Neural cell (in vitro differentiated cells): Measurements from ENCODE around the gene ELP5. TPM values are rescaled to one million over a fixed set of nuclear protein-coding genes. Genes with fewer than 3 reads are reported as not detected.

Experiments
- H2AFZ ChIP-seq: fragments of 200-600, 300-800 bp; sonication (generic), shearing (Covaris generic); 2 replicates; pipeline ENCODE4 v1.6.0; 2014; ENCODE audit warnings: low read depth, mild to moderate bottlenecking, antibody characterized with exemption, low read length, moderate library complexity
- H3F3A ChIP-seq: fragments of 200-600 bp; shearing (Covaris generic); 2 replicates; pipeline ENCODE4 v1.6.1; 2016; ENCODE audit warnings: mild to moderate bottlenecking, moderate library complexity, mixed read lengths, antibody characterized with exemption, low read length; ENCODE audit not compliant: insufficient read depth, poor library complexity, severe bottlenecking
- H3K27ac ChIP-seq: fragments of 200-600, 300-800 bp; sonication (generic), shearing (Covaris generic); 2 replicates; pipeline ENCODE4 v1.5.1; 2014; ENCODE audit warnings: mild to moderate bottlenecking, low read length, moderate library complexity
- H3K27me3 ChIP-seq: fragments of 300-800, 200-600 bp; sonication (generic), shearing (Covaris generic); 2 replicates; pipeline ENCODE4 v1.6.0; 2014; ENCODE audit warnings: mild to moderate bottlenecking, low read depth, low read length, moderate library complexity; ENCODE audit not compliant: insufficient read depth
- H3K36me3 ChIP-seq: fragments of 300-800, 200-600 bp; sonication (generic), shearing (Covaris generic); 2 replicates; pipeline ENCODE4 v1.5.1; 2014; ENCODE audit warnings: mild to moderate bottlenecking, antibody characterized with exemption, low read length, moderate library complexity; ENCODE audit not compliant: insufficient read depth
- H3K4me2 ChIP-seq: fragments of 300-800, 200-600 bp; sonication (generic), shearing (Covaris generic); 2 replicates; pipeline ENCODE4 v1.6.0; 2014; ENCODE audit warnings: mild to moderate bottlenecking, low read length
- H3K4me3 ChIP-seq: fragments of 300-800, 200-600 bp; sonication (generic), shearing (Covaris generic); 2 replicates; pipeline ENCODE4 v1.5.1; 2014; ENCODE audit warnings: mild to moderate bottlenecking, low read length, moderate library complexity
- H3K79me2 ChIP-seq: fragments of 200-600 bp; shearing (Covaris generic); replicated peaks from 2 replicates; pipeline ENCODE4 v1.6.0; 2014; ENCODE audit warnings: mild to moderate bottlenecking, low read length, moderate library complexity; ENCODE audit not compliant: insufficient read depth
- H3K9ac ChIP-seq: fragments of 300-800, 200-600 bp; sonication (generic), shearing (Covaris generic); 2 replicates; pipeline ENCODE4 v1.6.1; 2016; ENCODE audit warnings: mild to moderate bottlenecking, low read length, mixed read lengths
- H3K9me2 ChIP-seq: fragments of 200-600 bp; shearing (Covaris generic); 2 replicates; pipeline ENCODE4 v1.6.1; 2016; ENCODE audit warnings: mild to moderate bottlenecking, low read length, mixed read lengths; ENCODE audit not compliant: insufficient read depth
- H3K9me3 ChIP-seq: fragments of 200-600, 300-800 bp; sonication (generic), shearing (Covaris generic); 2 replicates; pipeline ENCODE4 v1.6.1; 2016; ENCODE audit warnings: mild to moderate bottlenecking, mixed run types, low read length, moderate library complexity, mixed read lengths
- H4K20me1 ChIP-seq: fragments of 200-600 bp; shearing (Covaris generic); 2 replicates; pipeline ENCODE4 v1.6.1; 2016; ENCODE audit warnings: mild to moderate bottlenecking, mixed run types; ENCODE audit not compliant: insufficient read depth
- CTCF ChIP-seq: fragments of 450-650 bp; IDR thresholded peaks from 2 replicates; pipeline ENCODE4 v1.5.1; 2014; ENCODE audit warnings: antibody characterized with exemption, mild to moderate bottlenecking, moderate library complexity; ENCODE audit not compliant: poor library complexity, severe bottlenecking
- EP300 ChIP-seq: fragments of 450-650 bp; conservative IDR thresholded peaks from 2 replicates; pipeline ENCODE4 v1.6.1; 2014; ENCODE audit warnings: antibody characterized with exemption, mild to moderate bottlenecking, moderate library complexity; ENCODE audit not compliant: poor library complexity, severe bottlenecking
- EZH2 ChIP-seq: fragments of 200-600, 300-800 bp; shearing (Covaris generic), sonication (generic); IDR thresholded peaks from 2 replicates; pipeline ENCODE4 v1.6.1; 2014; ENCODE audit warnings: antibody characterized with exemption, low read length, borderline replicate concordance, mild to moderate bottlenecking; ENCODE audit not compliant: insufficient read depth, poor library complexity, severe bottlenecking
- MXI1 ChIP-seq: fragments of 450-650 bp; conservative IDR thresholded peaks from 2 replicates; pipeline ENCODE4 v1.6.1; 2014; ENCODE audit warnings: antibody characterized with exemption, mild to moderate bottlenecking; ENCODE audit not compliant: poor library complexity, severe bottlenecking
- POLR2AphosphoS5 ChIP-seq: IDR thresholded peaks from 2 replicates; pipeline ENCODE4 v1.6.1; 2012
- RAD21 ChIP-seq: fragments of 450-650 bp; conservative IDR thresholded peaks from 2 replicates; pipeline ENCODE4 v1.6.1; 2014; ENCODE audit warnings: antibody characterized with exemption, mild to moderate bottlenecking, moderate library complexity
- REST ChIP-seq: IDR thresholded peaks from 2 replicates; pipeline ENCODE4 v1.6.1; 2012; ENCODE audit warnings: borderline replicate concordance
- SMC3 ChIP-seq: fragments of 450-650 bp; conservative IDR thresholded peaks from 2 replicates; pipeline ENCODE4 v1.6.1; 2014; ENCODE audit warnings: antibody characterized with exemption, mild to moderate bottlenecking, moderate library complexity; ENCODE audit not compliant: poor library complexity
- TAF1 ChIP-seq: IDR thresholded peaks from 2 replicates; pipeline ENCODE4 v1.6.1; 2012; ENCODE audit warnings: low read depth
- polyA plus RNA-seq: library from polyadenylated mRNA; depleted of rRNA; stranded (reverse); fragments of >200 nt; gene quantifications from 2 replicates; pipeline ENCODE4 v1.2.3, GENCODE V29; 2014

Gene ELP5
- polyA plus RNA-seq, 1 donor from 2014 or later: 82.7 TPM

GRCh38 chr17:7246779-7247178 is 5.2 kb upstream of the ELP5 start:
- Histone ChIP-seq H3K4me3 (no peak overlapping the region), H3K36me3 (no peaks in the 10 kb centered on the region), H2AFZ (no peak overlapping the region), H3K27me3 (no peaks in the 10 kb centered on the region), H3K27ac (no peak overlapping the region), H3F3A (no peaks in the 10 kb centered on the region), H3K9me2 (no peaks in the 10 kb centered on the region), H3K9me3 (no peaks in the 10 kb centered on the region), H3K9ac (no peak overlapping the region), H3K4me2 (no peak overlapping the region), H4K20me1 (no peaks in the 10 kb centered on the region), H3K79me2 (peaks cover 50% of the 10 kb centered on the region)
- TF ChIP-seq RAD21 (no peak), EZH2 (no peak), SMC3 (no peak), MXI1 (no peak), REST (no peak), TAF1 (no peak), EP300 (no peak), POLR2AphosphoS5 (no peak), CTCF (no peak)

GRCh38 chr17:7248796-7249195 is 3.2 kb upstream of the ELP5 start:
- Histone ChIP-seq H3K27ac (no peak overlapping the region), H3F3A (no peaks in the 10 kb centered on the region), H3K9me2 (no peaks in the 10 kb centered on the region), H3K4me3 (peak overlapping the region; percentile 70), H2AFZ (no peak overlapping the region), H3K4me2 (peak overlapping the region; percentile 51), H3K9me3 (no peaks in the 10 kb centered on the region), H4K20me1 (no peaks in the 10 kb centered on the region), H3K9ac (no peak overlapping the region), H3K27me3 (no peaks in the 10 kb centered on the region), H3K36me3 (no peaks in the 10 kb centered on the region), H3K79me2 (peaks cover 52% of the 10 kb centered on the region)
- TF ChIP-seq EZH2 (no peak), MXI1 (no peak), TAF1 (no peak), EP300 (no peak), REST (no peak), POLR2AphosphoS5 (no peak), SMC3 (no peak)
